Astrocyte (in vitro differentiated cells and primary cell): ENCODE results near the gene LYPD6B. TPM values are rescaled to one million over a fixed set of nuclear protein-coding genes. Genes with fewer than 3 reads are reported as not detected.

Experiments
- DNase-seq: peaks from one replicate; pipeline ENCODE4 v3.0.0-alpha.2; 2010; ENCODE audit warnings: low read depth
- FAIRE-seq: peaks from 2 replicates; lab custom pipeline; 2011; peaks lifted over from hg19 to GRCh38; lab: Jason Lieb, UNC
- H2AFZ ChIP-seq: 2 replicates; pipeline ENCODE4 v1.6.0; 2012; ENCODE audit warnings: low read depth, low read length, inconsistent platforms
- H3K27ac ChIP-seq: 2 replicates; pipeline ENCODE4 v1.5.1; 2011; ENCODE audit warnings: low read depth, low read length, inconsistent platforms
- H3K27me3 ChIP-seq: 2 replicates; pipeline ENCODE4 v1.6.0; 2011; ENCODE audit warnings: low read length, inconsistent platforms; ENCODE audit not compliant: insufficient read depth
- H3K36me3 ChIP-seq: 2 replicates; pipeline ENCODE4 v1.5.1; 2011; ENCODE audit warnings: low read length, inconsistent platforms; ENCODE audit not compliant: insufficient read depth
- H3K4me1 ChIP-seq: 2 replicates; pipeline ENCODE4 v1.5.1; 2011; ENCODE audit warnings: low read length, inconsistent platforms; ENCODE audit not compliant: insufficient read depth
- H3K4me2 ChIP-seq: 2 replicates; pipeline ENCODE4 v1.6.0; 2012; ENCODE audit warnings: low read length, inconsistent platforms
- H3K4me3 ChIP-seq: 2 replicates; pipeline ENCODE4 v1.5.1; 2011; ENCODE audit warnings: low read depth, mild to moderate bottlenecking, low read length, inconsistent platforms; ENCODE audit not compliant: insufficient read depth
- H3K79me2 ChIP-seq: 2 replicates; pipeline ENCODE4 v1.6.0; 2012; ENCODE audit warnings: mild to moderate bottlenecking, low read length, inconsistent platforms; ENCODE audit not compliant: insufficient read depth
- H3K9ac ChIP-seq: 2 replicates; pipeline ENCODE4 v1.6.0; 2012; ENCODE audit warnings: mild to moderate bottlenecking, low read length, inconsistent platforms
- H3K9me3 ChIP-seq: 2 replicates; pipeline ENCODE4 v1.5.1; 2012; ENCODE audit warnings: low read depth, mild to moderate bottlenecking, low read length, inconsistent platforms; ENCODE audit not compliant: insufficient read depth
- H4K20me1 ChIP-seq: 2 replicates; pipeline ENCODE4 v1.6.0; 2012; ENCODE audit warnings: low read length, inconsistent platforms; ENCODE audit not compliant: insufficient read depth
- H3K27ac Mint-ChIP-seq: one replicate; pipeline ENCODE4 v1.8.0; 2021; ENCODE audit warnings: mild to moderate bottlenecking, mixed read lengths; ENCODE audit not compliant: unreplicated experiment
- H3K27me3 Mint-ChIP-seq: one replicate; pipeline ENCODE4 v1.8.0; 2021; ENCODE audit warnings: low read depth, mixed read lengths; ENCODE audit not compliant: unreplicated experiment
- H3K36me3 Mint-ChIP-seq: one replicate; pipeline ENCODE4 v1.8.0; 2021; ENCODE audit warnings: low read depth, mixed read lengths; ENCODE audit not compliant: unreplicated experiment
- H3K4me1 Mint-ChIP-seq: one replicate; pipeline ENCODE4 v1.8.0; 2021; ENCODE audit warnings: low read depth, mixed read lengths; ENCODE audit not compliant: unreplicated experiment
- H3K4me3 Mint-ChIP-seq: one replicate; pipeline ENCODE4 v1.8.0; 2021; ENCODE audit warnings: mild to moderate bottlenecking, moderate library complexity, mixed read lengths; ENCODE audit not compliant: unreplicated experiment
- H3K9me3 Mint-ChIP-seq: one replicate; pipeline ENCODE4 v1.8.0; 2021; ENCODE audit warnings: mild to moderate bottlenecking, mixed read lengths; ENCODE audit not compliant: unreplicated experiment
- EZH2 ChIP-seq: IDR thresholded peaks from 2 replicates; pipeline ENCODE4 v1.6.1; 2012; ENCODE audit warnings: mild to moderate bottlenecking, low read length, inconsistent platforms; ENCODE audit not compliant: insufficient read depth
- total RNA-seq: library from RNA; stranded (reverse); gene quantifications from 2 replicates; pipeline ENCODE4 v1.2.1, GENCODE V29; 2021
- TF ChIP-seq, protein P1 (sequence below): IDR thresholded peaks from 2 replicates; pipeline ENCODE4 v1.5.1; 2011; ENCODE audit warnings: low read depth, mild to moderate bottlenecking, inconsistent platforms, low read length, moderate library complexity; ENCODE audit not compliant: insufficient read depth

LYPD6B gene
- total RNA-seq, 1 donor from 2014 or later, result 1.2 TPM

DNA sequence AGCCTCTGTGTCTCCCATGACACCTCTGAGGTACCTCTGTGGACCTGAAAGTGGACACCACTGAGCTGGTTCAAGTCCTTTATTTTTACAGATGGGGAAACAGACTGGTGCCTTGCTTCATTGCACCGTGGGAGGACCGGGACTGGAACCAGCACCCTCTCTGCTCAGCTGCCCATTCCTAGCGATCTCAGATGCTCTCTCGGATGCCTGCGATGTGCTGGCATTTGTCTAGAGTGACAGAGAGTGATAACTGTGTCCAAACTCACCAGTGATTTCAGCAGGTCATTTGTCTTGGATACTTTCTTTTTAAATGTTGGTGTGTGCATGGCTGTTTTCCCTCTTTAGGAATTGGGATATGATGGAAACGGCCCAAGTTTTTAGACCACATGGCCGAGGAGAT lies 30.1 kb upstream of the LYPD6B start:
- Histone ChIP-seq H3K36me3 (no peaks in the 10 kb centered on the region), H3K4me1 (no peaks in the 10 kb centered on the region), H3K9ac (no peak overlapping the region), H3K27me3 (no peaks in the 10 kb centered on the region), H3K79me2 (no peaks in the 10 kb centered on the region), H3K4me3 (no peak overlapping the region), H3K4me2 (no peak overlapping the region), H3K27ac (no peak overlapping the region), H2AFZ (no peak overlapping the region), H3K9me3 (no peaks in the 10 kb centered on the region), H4K20me1 (no peaks in the 10 kb centered on the region)
- Mint-ChIP-seq H3K27ac (no peak overlapping the region), H3K9me3 (no peaks in the 10 kb centered on the region), H3K4me1 (peaks cover 9% of the 10 kb centered on the region), H3K36me3 (peaks cover 8% of the 10 kb centered on the region), H3K4me3 (no peak overlapping the region), H3K27me3 (no peaks in the 10 kb centered on the region)
- DNase-seq (no peak), FAIRE-seq (no peak)
- TF ChIP-seq, protein P1, sequence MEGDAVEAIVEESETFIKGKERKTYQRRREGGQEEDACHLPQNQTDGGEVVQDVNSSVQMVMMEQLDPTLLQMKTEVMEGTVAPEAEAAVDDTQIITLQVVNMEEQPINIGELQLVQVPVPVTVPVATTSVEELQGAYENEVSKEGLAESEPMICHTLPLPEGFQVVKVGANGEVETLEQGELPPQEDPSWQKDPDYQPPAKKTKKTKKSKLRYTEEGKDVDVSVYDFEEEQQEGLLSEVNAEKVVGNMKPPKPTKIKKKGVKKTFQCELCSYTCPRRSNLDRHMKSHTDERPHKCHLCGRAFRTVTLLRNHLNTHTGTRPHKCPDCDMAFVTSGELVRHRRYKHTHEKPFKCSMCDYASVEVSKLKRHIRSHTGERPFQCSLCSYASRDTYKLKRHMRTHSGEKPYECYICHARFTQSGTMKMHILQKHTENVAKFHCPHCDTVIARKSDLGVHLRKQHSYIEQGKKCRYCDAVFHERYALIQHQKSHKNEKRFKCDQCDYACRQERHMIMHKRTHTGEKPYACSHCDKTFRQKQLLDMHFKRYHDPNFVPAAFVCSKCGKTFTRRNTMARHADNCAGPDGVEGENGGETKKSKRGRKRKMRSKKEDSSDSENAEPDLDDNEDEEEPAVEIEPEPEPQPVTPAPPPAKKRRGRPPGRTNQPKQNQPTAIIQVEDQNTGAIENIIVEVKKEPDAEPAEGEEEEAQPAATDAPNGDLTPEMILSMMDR, result no peak
- no peak for TF ChIP-seq EZH2

DNA sequence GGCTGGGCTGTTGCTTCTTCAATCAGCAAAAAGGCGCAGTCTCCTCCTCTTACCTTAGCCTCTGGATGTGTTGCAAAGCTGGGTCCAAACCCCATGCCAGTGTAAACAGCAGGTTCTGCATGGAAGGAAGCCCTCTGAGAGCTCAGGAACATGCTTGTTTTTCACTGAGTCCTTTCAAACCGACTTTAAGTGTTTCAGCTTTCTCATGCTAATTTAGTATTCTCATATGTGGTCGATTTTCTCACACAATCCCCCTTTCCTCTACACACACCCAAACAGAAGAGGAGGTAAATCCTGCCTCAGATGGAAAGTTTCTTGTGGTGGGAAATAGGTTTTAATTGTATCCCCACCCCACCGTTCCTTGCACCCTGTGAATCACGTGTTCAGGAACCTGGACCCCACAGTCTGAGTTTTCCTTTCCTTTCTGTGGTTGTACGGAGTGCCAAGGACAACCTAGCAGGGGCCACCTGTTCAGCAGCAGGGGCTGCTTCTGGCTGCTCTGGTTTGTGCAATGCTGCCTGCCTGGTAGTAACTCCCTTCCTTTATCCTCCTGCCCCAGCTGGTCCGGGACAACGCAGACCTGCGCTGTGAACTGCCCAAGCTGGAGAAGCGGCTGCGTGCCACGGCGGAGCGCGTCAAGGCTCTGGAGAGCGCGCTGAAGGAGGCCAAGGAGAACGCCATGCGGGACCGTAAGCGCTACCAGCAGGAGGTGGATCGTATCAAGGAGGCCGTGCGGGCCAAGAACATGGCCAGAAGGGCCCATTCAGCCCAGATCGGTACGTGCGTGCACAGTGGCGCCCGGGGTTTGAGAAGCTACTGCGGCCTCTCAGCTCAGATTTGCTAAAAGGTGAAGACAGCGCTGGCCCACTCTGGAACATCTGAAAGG lies 28.7 kb upstream of the LYPD6B start:
- no peaks in the 10 kb centered on the region for H3K9me3 Mint-ChIP-seq
- H3K9ac ChIP-seq, result no peak overlapping the region
- H3K27ac Mint-ChIP-seq, result no peak overlapping the region
- no peak overlapping the region for H3K27ac ChIP-seq
- no peaks in the 10 kb centered on the region for H3K9me3 ChIP-seq
- no peak for FAIRE-seq
- no peak overlapping the region for H3K4me3 Mint-ChIP-seq
- peaks cover 10% of the 10 kb centered on the region for H3K36me3 Mint-ChIP-seq
- H3K4me1 ChIP-seq, result no peaks in the 10 kb centered on the region
- H3K27me3 ChIP-seq, result no peaks in the 10 kb centered on the region
- H3K79me2 ChIP-seq, result no peaks in the 10 kb centered on the region
- no peak overlapping the region for H3K4me3 ChIP-seq
- TF ChIP-seq, protein P1, result no peak
- no peak for TF ChIP-seq EZH2
- H3K4me1 Mint-ChIP-seq, result peaks cover 5% of the 10 kb centered on the region
- no peaks in the 10 kb centered on the region for H3K36me3 ChIP-seq
- no peaks in the 10 kb centered on the region for H4K20me1 ChIP-seq
- no peak overlapping the region for H3K4me2 ChIP-seq
- H3K27me3 Mint-ChIP-seq, result no peaks in the 10 kb centered on the region
- no peak overlapping the region for H2AFZ ChIP-seq
- DNase-seq, result no peak

DNA sequence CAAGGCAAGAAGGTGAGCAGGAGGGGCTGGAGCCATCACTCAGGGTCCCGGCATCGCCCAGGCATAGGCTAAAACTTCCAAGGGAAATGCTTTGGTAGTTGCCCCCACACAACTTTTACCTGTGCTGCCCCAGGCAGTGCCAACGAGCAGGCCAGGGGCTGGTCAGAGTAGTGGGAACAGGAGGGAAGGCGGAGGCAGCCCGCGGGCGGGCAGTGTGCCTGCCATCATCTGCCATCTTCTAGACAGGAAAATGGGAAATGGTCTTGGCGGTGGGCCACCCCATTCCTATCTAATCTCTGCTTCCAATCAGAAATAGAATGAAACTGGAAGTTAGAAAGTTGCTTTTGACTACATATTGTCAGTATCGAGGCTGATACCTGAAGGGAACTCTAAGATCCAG lies 26.0 kb upstream of the LYPD6B start:
- H3K27me3 Mint-ChIP-seq, result no peaks in the 10 kb centered on the region
- no peak for FAIRE-seq
- Histone ChIP-seq H3K27me3 (no peaks in the 10 kb centered on the region), H4K20me1 (no peaks in the 10 kb centered on the region), H3K27ac (no peak overlapping the region), H3K4me3 (no peak overlapping the region), H3K4me2 (no peak overlapping the region), H2AFZ (no peak overlapping the region), H3K36me3 (no peaks in the 10 kb centered on the region), H3K79me2 (no peaks in the 10 kb centered on the region), H3K4me1 (no peaks in the 10 kb centered on the region), H3K9ac (no peak overlapping the region), H3K9me3 (no peaks in the 10 kb centered on the region)
- H3K27ac Mint-ChIP-seq, result no peak overlapping the region
- H3K4me1 Mint-ChIP-seq, result peaks cover 10% of the 10 kb centered on the region
- TF ChIP-seq EZH2, result no peak
- TF ChIP-seq, protein P1, result no peak
- DNase-seq, result no peak
- no peak overlapping the region for H3K4me3 Mint-ChIP-seq
- peaks cover 6% of the 10 kb centered on the region for H3K36me3 Mint-ChIP-seq
- H3K9me3 Mint-ChIP-seq, result no peaks in the 10 kb centered on the region
